GM12864 (cell line): ENCODE data around the gene SYMPK.

Experiments used
- DNase-seq: peaks from one replicate; pipeline ENCODE4 v3.0.0-alpha.2; 2011; ENCODE audit warnings: low read depth
- H3K4me3 ChIP-seq: 2 replicates; pipeline ENCODE4 v1.5.1; 2011; ENCODE audit warnings: mild to moderate bottlenecking, low read depth, low read length, control low read depth
- TF ChIP-seq, protein P1 (sequence below): IDR thresholded peaks from 2 replicates; pipeline ENCODE4 v1.5.1; 2011; ENCODE audit warnings: low read depth, mild to moderate bottlenecking, moderate library complexity, low read length, control low read depth, inconsistent platforms; ENCODE audit errors: missing control alignments

SYMPK gene

GRCh38 chr19:45852983-45853382 lies 10.0 kb downstream of the SYMPK start:
- H3K4me3 ChIP-seq = no peak overlapping the region
- TF ChIP-seq, protein P1, sequence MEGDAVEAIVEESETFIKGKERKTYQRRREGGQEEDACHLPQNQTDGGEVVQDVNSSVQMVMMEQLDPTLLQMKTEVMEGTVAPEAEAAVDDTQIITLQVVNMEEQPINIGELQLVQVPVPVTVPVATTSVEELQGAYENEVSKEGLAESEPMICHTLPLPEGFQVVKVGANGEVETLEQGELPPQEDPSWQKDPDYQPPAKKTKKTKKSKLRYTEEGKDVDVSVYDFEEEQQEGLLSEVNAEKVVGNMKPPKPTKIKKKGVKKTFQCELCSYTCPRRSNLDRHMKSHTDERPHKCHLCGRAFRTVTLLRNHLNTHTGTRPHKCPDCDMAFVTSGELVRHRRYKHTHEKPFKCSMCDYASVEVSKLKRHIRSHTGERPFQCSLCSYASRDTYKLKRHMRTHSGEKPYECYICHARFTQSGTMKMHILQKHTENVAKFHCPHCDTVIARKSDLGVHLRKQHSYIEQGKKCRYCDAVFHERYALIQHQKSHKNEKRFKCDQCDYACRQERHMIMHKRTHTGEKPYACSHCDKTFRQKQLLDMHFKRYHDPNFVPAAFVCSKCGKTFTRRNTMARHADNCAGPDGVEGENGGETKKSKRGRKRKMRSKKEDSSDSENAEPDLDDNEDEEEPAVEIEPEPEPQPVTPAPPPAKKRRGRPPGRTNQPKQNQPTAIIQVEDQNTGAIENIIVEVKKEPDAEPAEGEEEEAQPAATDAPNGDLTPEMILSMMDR = no peak
- DNase-seq = no peak

GRCh38 chr19:45852145-45852750 lies 10.7 kb downstream of the SYMPK start:
- TF ChIP-seq, protein P1 = no peak
- no peak for DNase-seq
- no peak overlapping the region for H3K4me3 ChIP-seq

DNA sequence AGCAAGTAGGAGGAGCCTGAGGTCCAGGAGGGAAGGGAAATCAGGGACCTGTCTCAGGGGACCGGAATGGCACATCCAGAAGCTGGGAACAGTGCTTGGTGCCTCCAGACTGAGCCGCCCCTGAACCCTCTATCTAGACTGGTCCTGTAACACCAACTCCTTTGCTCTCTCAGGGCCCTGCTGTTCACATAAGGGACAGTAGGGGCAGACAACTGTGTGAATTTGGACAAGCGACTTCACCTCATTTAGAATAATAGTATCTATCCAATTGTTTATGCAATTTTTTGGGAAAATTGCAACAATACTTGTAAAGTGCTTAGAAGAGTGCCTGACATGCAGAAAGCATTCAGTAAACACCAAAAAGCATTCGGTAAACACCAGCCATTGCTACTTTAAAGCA lies 14.0 kb downstream of the SYMPK start:
- TF ChIP-seq, protein P1 = peak; percentile 45
- DNase-seq = no peak
- H3K4me3 ChIP-seq = no peak overlapping the region

- H3K4me3 ChIP-seq = no peak overlapping the region
- no peak for DNase-seq
- TF ChIP-seq, protein P1 = no peak
These were observed 15.3 kb downstream of the SYMPK start for GRCh38 chr19:45847663-45848062.

DNA sequence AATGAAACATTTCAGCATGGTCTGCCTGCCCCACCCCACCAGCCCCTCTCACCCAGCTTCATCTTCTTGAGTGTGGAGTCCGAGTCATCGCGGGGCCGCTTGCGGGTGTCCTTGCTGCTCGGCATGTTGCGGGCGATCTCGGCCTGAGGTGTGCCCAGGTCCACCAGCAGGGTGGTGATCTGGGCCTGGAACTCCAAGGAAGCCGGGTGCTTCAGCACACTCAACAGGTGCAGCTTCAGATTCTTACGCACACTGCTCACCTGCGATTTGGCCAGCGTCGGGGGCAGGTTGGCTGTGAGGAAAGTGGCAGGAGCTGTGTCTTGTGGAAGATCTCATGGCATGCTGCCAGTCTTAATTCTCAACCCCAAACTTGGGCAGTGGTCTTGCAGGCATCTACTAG lies 20.7 kb downstream of the SYMPK start:
- no peak overlapping the region for H3K4me3 ChIP-seq
- DNase-seq = no peak
- TF ChIP-seq, protein P1 = no peak

DNA sequence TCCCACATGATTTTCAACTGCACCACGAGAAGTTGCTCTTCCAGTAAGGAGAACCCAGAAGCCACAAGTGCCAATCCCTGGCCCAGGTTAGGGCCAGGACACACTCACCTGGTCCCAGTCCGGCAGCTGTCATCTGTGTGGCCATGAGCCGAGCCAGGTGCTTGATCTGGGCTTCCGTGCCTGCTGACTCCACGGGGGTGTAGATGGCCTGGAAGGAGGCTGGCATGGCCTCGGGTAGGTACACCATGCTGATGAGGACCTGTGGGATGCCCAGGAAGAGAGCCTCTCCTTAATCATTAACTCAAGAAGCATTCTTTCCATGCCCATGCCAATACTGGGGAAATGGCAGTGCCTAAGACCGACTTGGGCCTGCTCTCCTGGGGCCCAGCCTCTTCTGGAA lies 28.0 kb downstream of the SYMPK start:
- TF ChIP-seq, protein P1 = no peak
- H3K4me3 ChIP-seq = no peak overlapping the region
- DNase-seq = no peak

GRCh38 chr19:45828945-45829344 lies 34.0 kb downstream of the SYMPK start:
- TF ChIP-seq, protein P1 = no peak
- no peak for DNase-seq
- H3K4me3 ChIP-seq = no peak overlapping the region
